HEK293 (cell line): ENCODE measurements around the gene CDR2L.
A peak's percentile ranks its signal among the peaks of the same experiment; 100 is the strongest.

Experiments
- AEBP2 ChIP-seq: fragments of 450-650 bp; formaldehyde crosslinking; IDR thresholded peaks from 2 replicates; pipeline ENCODE4 v1.5.1; 2016; ENCODE audit warnings: missing biosample characterization, missing genetic modification characterization, borderline replicate concordance
- BCL11B ChIP-seq: fragments of 450-650 bp; formaldehyde crosslinking; IDR thresholded peaks from 2 replicates; pipeline ENCODE4 v1.5.1; 2016; ENCODE audit warnings: low read depth, missing biosample characterization, missing genetic modification characterization
- FEZF1 ChIP-seq: fragments of 450-650 bp; formaldehyde crosslinking; IDR thresholded peaks from 2 replicates; pipeline ENCODE4 v1.5.1; 2016; ENCODE audit warnings: missing biosample characterization, missing genetic modification characterization
- GLIS2 ChIP-seq: fragments of 450-650 bp; formaldehyde crosslinking; IDR thresholded peaks from 2 replicates; pipeline ENCODE4 v1.5.1; 2016; ENCODE audit warnings: missing biosample characterization, missing genetic modification characterization
- KLF1 ChIP-seq: fragments of 450-650 bp; formaldehyde crosslinking; IDR thresholded peaks from 2 replicates; pipeline ENCODE4 v1.5.1; 2016; ENCODE audit warnings: missing biosample characterization, missing genetic modification characterization
- KLF10 ChIP-seq: fragments of 450-650 bp; IDR thresholded peaks from 2 replicates; pipeline ENCODE4 v1.5.1; 2018; ENCODE audit warnings: missing biosample characterization, mild to moderate bottlenecking, missing genetic modification characterization
- KLF16 ChIP-seq: fragments of 450-650 bp; formaldehyde crosslinking; IDR thresholded peaks from 2 replicates; pipeline ENCODE4 v1.5.1; 2017; ENCODE audit warnings: missing biosample characterization, missing genetic modification characterization
- MEIS1 ChIP-seq: sonication (generic); formaldehyde crosslinking; IDR thresholded peaks from 2 replicates; pipeline ENCODE4 v1.8.1; 2022; ENCODE audit warnings: missing genetic modification reagents, mild to moderate bottlenecking, borderline replicate concordance
- PBX3 ChIP-seq: sonication (generic); formaldehyde crosslinking; IDR thresholded peaks from 2 replicates; pipeline ENCODE4 v1.8.1; 2022; ENCODE audit warnings: mild to moderate bottlenecking, moderate library complexity, missing genetic modification reagents
- RBAK ChIP-seq: fragments of 450-650 bp; formaldehyde crosslinking; IDR thresholded peaks from 2 replicates; pipeline ENCODE4 v1.5.1; 2016; ENCODE audit warnings: missing biosample characterization, missing genetic modification characterization
- SCRT1 ChIP-seq: fragments of 450-650 bp; formaldehyde crosslinking; IDR thresholded peaks from 2 replicates; pipeline ENCODE4 v1.5.1; 2016; ENCODE audit warnings: missing biosample characterization, missing genetic modification characterization, borderline replicate concordance
- SETDB1 ChIP-seq: IDR thresholded peaks from one replicate; pipeline ENCODE4 v1.6.1; 2017; ENCODE audit warnings: mild to moderate bottlenecking, low read length, moderate library complexity, mixed read lengths; ENCODE audit not compliant: insufficient read length
- TCF7L2 ChIP-seq: IDR thresholded peaks from 2 replicates; pipeline ENCODE4 v1.6.1; 2011; ENCODE audit warnings: low read depth, mild to moderate bottlenecking, inconsistent platforms, low read length, moderate library complexity, borderline replicate concordance
- ZBTB11 ChIP-seq: fragments of 450-650 bp; formaldehyde crosslinking; conservative IDR thresholded peaks from 2 replicates; pipeline ENCODE4 v1.5.1; 2016; ENCODE audit warnings: low read depth, missing biosample characterization, missing genetic modification characterization
- ZBTB20 ChIP-seq: fragments of 450-650 bp; formaldehyde crosslinking; IDR thresholded peaks from 2 replicates; pipeline ENCODE4 v1.5.1; 2016; ENCODE audit warnings: missing biosample characterization, missing genetic modification characterization
- ZFP37 ChIP-seq: fragments of 450-650 bp; formaldehyde crosslinking; IDR thresholded peaks from 2 replicates; pipeline ENCODE4 v1.5.1; 2016; ENCODE audit warnings: missing biosample characterization, missing genetic modification characterization
- ZNF138 ChIP-seq: fragments of 450-650 bp; formaldehyde crosslinking; IDR thresholded peaks from 2 replicates; pipeline ENCODE4 v1.5.1; 2016; ENCODE audit warnings: missing biosample characterization, missing genetic modification characterization, borderline replicate concordance
- ZNF19 ChIP-seq: fragments of 450-650 bp; formaldehyde crosslinking; IDR thresholded peaks from 2 replicates; pipeline ENCODE4; 2016; ENCODE audit warnings: missing biosample characterization, missing genetic modification characterization, low read depth
- ZNF24 ChIP-seq: fragments of 450-650 bp; formaldehyde crosslinking; IDR thresholded peaks from 2 replicates; pipeline ENCODE4 v1.5.1; 2016; ENCODE audit warnings: missing biosample characterization, missing genetic modification characterization
- ZNF302 ChIP-seq: fragments of 450-650 bp; formaldehyde crosslinking; IDR thresholded peaks from 2 replicates; pipeline ENCODE4 v1.5.1; 2016; ENCODE audit warnings: missing biosample characterization, missing genetic modification characterization, low read depth
- ZNF324 ChIP-seq: fragments of 450-650 bp; formaldehyde crosslinking; IDR thresholded peaks from 2 replicates; pipeline ENCODE4 v1.5.1; 2016; ENCODE audit warnings: missing biosample characterization, missing genetic modification characterization
- ZNF341 ChIP-seq: fragments of 450-650 bp; formaldehyde crosslinking; IDR thresholded peaks from 2 replicates; pipeline ENCODE4; 2016; ENCODE audit warnings: low read depth, missing biosample characterization, missing genetic modification characterization
- ZNF362 ChIP-seq: fragments of 450-650 bp; formaldehyde crosslinking; IDR thresholded peaks from 2 replicates; pipeline ENCODE4 v1.5.1; 2016; ENCODE audit warnings: missing biosample characterization, missing genetic modification characterization
- ZNF48 ChIP-seq: fragments of 450-650 bp; formaldehyde crosslinking; IDR thresholded peaks from 2 replicates; pipeline ENCODE4 v1.5.1; 2016; ENCODE audit warnings: missing biosample characterization, missing genetic modification characterization
- ZNF560 ChIP-seq: fragments of 450-650 bp; formaldehyde crosslinking; IDR thresholded peaks from 2 replicates; pipeline ENCODE4 v1.5.1; 2017; ENCODE audit warnings: missing biosample characterization, missing genetic modification characterization, borderline replicate concordance
- ZNF600 ChIP-seq: fragments of 450-650 bp; formaldehyde crosslinking; IDR thresholded peaks from 2 replicates; pipeline ENCODE4 v1.5.1; 2016; ENCODE audit warnings: missing biosample characterization, missing genetic modification characterization
- ZNF610 ChIP-seq: fragments of 450-650 bp; formaldehyde crosslinking; IDR thresholded peaks from 2 replicates; pipeline ENCODE4 v1.5.1; 2016; ENCODE audit warnings: missing biosample characterization, missing genetic modification characterization, borderline replicate concordance
- ZNF623 ChIP-seq: fragments of 450-650 bp; formaldehyde crosslinking; IDR thresholded peaks from 2 replicates; pipeline ENCODE4 v1.5.1; 2016; ENCODE audit warnings: missing biosample characterization, missing genetic modification characterization
- ZNF654 ChIP-seq: fragments of 450-650 bp; formaldehyde crosslinking; IDR thresholded peaks from 2 replicates; pipeline ENCODE4 v1.5.1; 2016; ENCODE audit warnings: low read depth, missing biosample characterization, missing genetic modification characterization
- ZNF707 ChIP-seq: fragments of 450-650 bp; formaldehyde crosslinking; IDR thresholded peaks from 2 replicates; pipeline ENCODE4 v1.5.1; 2016; ENCODE audit warnings: missing biosample characterization, missing genetic modification characterization
- ZSCAN16 ChIP-seq: fragments of 450-650 bp; formaldehyde crosslinking; IDR thresholded peaks from 2 replicates; pipeline ENCODE4 v1.5.1; 2016; ENCODE audit warnings: missing biosample characterization, missing genetic modification characterization
- ZSCAN18 ChIP-seq: fragments of 450-650 bp; formaldehyde crosslinking; IDR thresholded peaks from 2 replicates; pipeline ENCODE4 v1.5.1; 2016; ENCODE audit warnings: missing biosample characterization, missing genetic modification characterization

Gene CDR2L

GRCh38 chr17:74972107-74972972 is 15.1 kb upstream of the CDR2L start, which contains the start of gene HID1 (continued):
- TF ChIP-seq MEIS1 (no peak), TCF7L2 (no peak), GLIS2 (tag by site-specific recombination) (peak; percentile 19; the same call in 1 of the 2 replicates), ZNF362 (tag by site-specific recombination) (no peak), ZNF48 (tag by site-specific recombination) (no peak), SCRT1 (no peak), KLF10 (peak; percentile 49; the same call in 1 of the 2 replicates), ZNF341 (tag by site-specific recombination) (peak; percentile 62), KLF1 (tag by site-specific recombination) (peak; percentile 67; the same call in 1 of the 2 replicates), ZNF324 (0 out of 2 replicates have a peak, but pooled peaks have one; percentile 28), AEBP2 (no peak), FEZF1 (tag by site-specific recombination) (no peak), KLF16 (tag by site-specific recombination) (peak; percentile 45; the same call in 1 of the 2 replicates), ZNF19 (tag by site-specific recombination) (no peak), ZFP37 (no peak), ZNF623 (tag by site-specific recombination) (no peak), ZSCAN16 (no peak), ZNF610 (no peak), PBX3 (CRISPR knock-in tag) (no peak), ZNF600 (tag by site-specific recombination) (peak; percentile 99; the same call in 1 of the 2 replicates), ZNF560 (tag by site-specific recombination) (no peak), SETDB1 (no peak), ZBTB20 (tag by site-specific recombination) (peak; percentile 71; the same call in 1 of the 2 replicates), ZNF302 (tag by site-specific recombination) (no peak), ZNF707 (tag by site-specific recombination) (no peak), BCL11B (tag by site-specific recombination) (no peak), RBAK (tag by site-specific recombination) (no peak), ZNF24 (tag by site-specific recombination) (no peak), ZBTB11 (tag by site-specific recombination) (peak; percentile 42; the same call in 1 of the 2 replicates), ZSCAN18 (tag by site-specific recombination) (no peak), ZNF138 (tag by site-specific recombination) (no peak), ZNF654 (tag by site-specific recombination) (no peak)
